Measurements from ENCODE around the gene JOSD2. TPM values are rescaled to one million over a fixed set of nuclear protein-coding genes. Genes with fewer than 3 reads are reported as not detected.

JOSD2 gene
- total RNA-seq, 4 donors from 2014 or later = 10.8 to 169 (median 36.6) TPM

Other genes with a start within 250 kb of the JOSD2 start
- gene KCNC3, start 181.8 kb downstream of the JOSD2 start, total RNA-seq = under 1 TPM; 0.27 to 0.64 (median 0.49) TPM
- 1 to 10 TPM; 1.6 to 5.0 (median 3.1) TPM for gene NAPSA, start 145.6 kb downstream of the JOSD2 start, total RNA-seq
- gene NR1H2, start 134.7 kb downstream of the JOSD2 start, total RNA-seq = 100 to 1,000 TPM in 2 of 4 donors, 10 to 100 TPM in 2; 80.8 to 192 (median 102) TPM
- 10 to 100 TPM; 14.6 to 59.1 (median 25.9) TPM for gene POLD1, start 126.8 kb downstream of the JOSD2 start, total RNA-seq
- gene SPIB, start 92.3 kb downstream of the JOSD2 start, total RNA-seq = 10 to 100 TPM; 45.7 to 56.8 (median 51.7) TPM
- under 1 TPM in 2 of 4 donors, not detected in 2; 0.16 to 0.41 TPM for gene MYBPC2, start 78.3 kb downstream of the JOSD2 start, total RNA-seq
- gene EMC10, start 34.7 kb downstream of the JOSD2 start, total RNA-seq = 100 to 1,000 TPM in 1 of 4 donors, 10 to 100 TPM in 3; 50.5 to 117 (median 78.7) TPM
- 1 to 10 TPM in 1 of 4 donors, under 1 TPM in 2, not detected in 1; 0.55 to 4.2 (median 0.79) TPM for gene GARIN5A, start 34.3 kb downstream of the JOSD2 start, total RNA-seq
- not detected for gene ASPDH, start 2.7 kb upstream of the JOSD2 start, total RNA-seq
- gene LRRC4B, start 57.2 kb upstream of the JOSD2 start, total RNA-seq = 1 to 10 TPM in 1 of 4 donors, under 1 TPM in 3; 0.37 to 1.4 (median 0.91) TPM
- under 1 TPM in 1 of 4 donors, not detected in 3; 0.64 TPM for gene SYT3, start 128.7 kb upstream of the JOSD2 start, total RNA-seq
- not detected for gene C19orf81, start 138.3 kb upstream of the JOSD2 start, total RNA-seq
- 1 to 10 TPM in 1 of 4 donors, not detected in 3; 2.2 TPM for gene SHANK1, start 208.6 kb upstream of the JOSD2 start, total RNA-seq
- 10 to 100 TPM in 1 of 4 donors, 1 to 10 TPM in 3; 2.6 to 11.2 (median 5.1) TPM for gene CLEC11A, start 212.2 kb upstream of the JOSD2 start, total RNA-seq

Data from transverse colon (tissue), 4 donors.